Stimulated activated CD4-positive, alpha-beta T cell treated with anti-CD3 and anti-CD28 coated beads, Interleukin-4, amount 100 ng/mL, for 24 hours (primary cell): ENCODE measurements around the gene ITGB4.
"Not testable (repeated sequence)": the region's sequence is repeated elsewhere in the genome, so short reads cannot be mapped to it uniquely, and the experiment has no call there.

Source experiments
- DNase-seq: peaks from one replicate; pipeline ENCODE4 v3.0.0-alpha.2; 2020

Gene ITGB4

GRCh38 chr17:75773808-75774470 is 52.7 kb downstream of the ITGB4 start:
- DNase-seq: no peak

- no peak for DNase-seq
Observed at GRCh38 chr17:75774471-75774990, 53.3 kb downstream of the ITGB4 start.

DNA sequence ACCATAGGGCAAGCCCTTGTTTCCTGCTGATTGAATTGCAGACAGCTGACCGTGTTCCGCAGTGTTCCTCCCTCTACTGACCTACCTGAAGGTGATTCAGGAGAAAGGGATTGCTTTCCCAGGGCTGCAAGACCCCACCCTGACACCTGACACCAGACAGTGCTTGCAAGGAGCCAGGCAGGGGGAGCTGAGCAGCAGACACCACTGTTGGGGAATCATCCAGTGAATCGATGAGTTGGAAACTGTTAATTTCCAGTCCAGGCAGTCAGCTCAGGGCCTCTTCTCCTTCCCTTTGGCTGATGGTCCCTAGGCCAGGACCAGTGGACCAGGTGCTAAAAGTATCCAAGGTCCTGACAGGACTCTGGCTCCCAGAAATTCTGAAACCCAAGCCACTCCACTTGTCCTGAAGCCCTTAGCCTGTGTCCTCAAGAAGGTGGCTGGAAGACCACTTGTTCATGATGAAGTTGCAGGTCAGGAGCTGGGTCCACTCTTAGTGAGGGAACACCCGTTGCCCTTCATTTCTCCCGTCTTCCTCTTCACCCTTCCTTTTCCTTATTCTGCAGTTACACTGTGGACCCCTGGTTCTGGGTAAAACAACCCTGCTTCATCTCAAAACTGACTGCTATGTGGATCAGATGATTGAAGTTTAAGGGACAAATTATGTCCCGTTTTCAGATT is 53.9 kb downstream of the ITGB4 start:
- no peak for DNase-seq

DNA sequence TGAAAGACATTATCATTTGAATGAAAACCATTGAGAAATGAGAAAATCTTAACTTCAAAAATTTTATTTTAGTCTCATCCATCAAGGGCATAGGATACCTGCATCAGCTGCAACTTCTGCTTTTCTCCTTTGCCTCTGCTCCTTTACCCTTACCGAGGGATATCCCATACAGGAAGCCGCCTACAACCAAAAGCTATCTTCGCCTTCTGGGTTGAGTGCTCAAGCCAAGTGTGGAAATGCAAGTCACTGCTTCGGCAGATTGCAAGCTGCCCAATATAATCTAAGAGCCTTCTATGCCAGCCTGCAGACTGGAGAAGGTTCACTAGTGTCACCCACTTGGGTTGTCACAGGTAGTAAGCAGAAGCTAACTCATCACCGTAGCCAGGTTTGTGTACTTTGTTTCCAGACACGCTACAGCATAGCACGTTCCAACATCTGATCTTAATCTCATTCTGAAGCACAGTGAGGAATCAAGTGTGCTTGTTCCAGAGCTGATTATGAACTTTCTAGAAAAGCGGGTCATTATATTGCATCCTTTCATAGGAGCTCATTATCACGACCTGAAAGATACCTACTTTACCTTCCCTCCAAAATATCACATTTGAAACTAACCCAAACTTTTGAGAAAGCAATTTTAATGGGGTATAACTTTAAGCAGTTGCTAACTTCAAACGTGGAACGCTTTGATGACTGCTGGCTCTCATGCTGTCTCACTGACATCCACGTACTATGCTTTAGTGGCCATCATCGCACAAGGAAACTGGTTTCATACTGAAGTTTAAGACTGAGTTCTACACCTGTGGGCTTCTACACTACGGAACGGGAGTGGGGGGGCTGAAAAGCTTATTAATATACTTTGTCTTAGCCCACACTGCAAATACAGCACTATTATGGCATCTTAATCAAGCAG is 55.4 kb downstream of the ITGB4 start:
- peak; percentile 43 for DNase-seq

GRCh38 chr17:75777296-75777922 is 56.1 kb downstream of the ITGB4 start:
- DNase-seq: no peak

GRCh38 chr17:75778066-75778860 is 57.0 kb downstream of the ITGB4 start:
- DNase-seq: not testable (repeated sequence)

DNA sequence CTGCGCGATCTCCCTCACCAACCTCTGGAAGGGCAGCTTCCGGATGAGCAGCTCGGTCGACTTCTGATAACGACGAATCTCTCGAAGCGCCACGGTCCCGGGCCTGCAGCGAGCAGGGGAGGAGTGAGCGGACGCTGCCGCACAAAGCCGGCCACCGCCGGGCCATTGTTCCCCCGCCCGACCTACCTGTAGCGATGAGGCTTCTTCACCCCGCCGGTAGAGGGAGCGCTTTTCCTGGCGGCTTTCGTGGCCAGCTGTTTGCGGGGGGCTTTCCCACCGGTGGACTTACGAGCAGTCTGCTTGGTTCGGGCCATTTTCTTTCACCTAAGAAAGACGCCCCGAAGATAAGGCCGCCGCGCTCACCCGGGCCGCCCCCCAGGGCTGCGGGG is 57.6 kb downstream of the ITGB4 start:
- peak; percentile 76 for DNase-seq

DNA sequence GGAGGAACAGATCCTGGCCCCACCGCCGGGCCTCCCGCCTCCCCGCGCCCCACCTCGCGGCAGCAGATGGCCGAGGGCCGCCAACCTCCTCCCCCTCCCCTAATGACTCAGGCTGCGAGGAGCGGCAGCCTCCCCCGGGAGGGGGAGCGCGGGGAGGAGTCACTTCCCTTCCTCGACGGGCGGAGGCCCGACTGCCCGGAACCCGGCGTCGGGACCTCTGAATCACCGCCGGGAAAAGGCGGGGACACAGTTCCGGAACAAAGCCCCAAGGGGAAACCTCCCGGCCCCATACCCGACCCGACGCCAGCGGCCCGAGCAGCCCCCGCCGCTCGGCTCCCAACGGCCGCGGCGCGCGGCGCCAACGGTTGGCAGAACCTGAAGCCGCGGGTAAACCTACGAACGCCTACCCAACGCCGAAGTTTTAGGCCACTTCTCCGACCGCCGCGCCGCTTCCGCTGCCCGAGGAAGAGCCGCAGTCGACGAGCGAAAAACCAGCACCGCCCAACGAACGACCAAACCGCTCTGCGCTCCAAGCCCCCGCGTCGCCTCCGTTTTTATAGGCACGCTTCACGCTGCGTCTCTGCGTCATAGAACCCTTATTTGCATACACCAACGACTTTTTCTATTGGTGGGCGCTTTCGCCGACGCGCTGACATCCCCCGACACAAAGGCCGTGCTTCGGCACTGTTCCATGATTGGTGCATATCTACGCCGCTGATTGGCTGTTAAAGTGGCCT is 58.2 kb downstream of the ITGB4 start:
- DNase-seq: peak; percentile 94

DNA sequence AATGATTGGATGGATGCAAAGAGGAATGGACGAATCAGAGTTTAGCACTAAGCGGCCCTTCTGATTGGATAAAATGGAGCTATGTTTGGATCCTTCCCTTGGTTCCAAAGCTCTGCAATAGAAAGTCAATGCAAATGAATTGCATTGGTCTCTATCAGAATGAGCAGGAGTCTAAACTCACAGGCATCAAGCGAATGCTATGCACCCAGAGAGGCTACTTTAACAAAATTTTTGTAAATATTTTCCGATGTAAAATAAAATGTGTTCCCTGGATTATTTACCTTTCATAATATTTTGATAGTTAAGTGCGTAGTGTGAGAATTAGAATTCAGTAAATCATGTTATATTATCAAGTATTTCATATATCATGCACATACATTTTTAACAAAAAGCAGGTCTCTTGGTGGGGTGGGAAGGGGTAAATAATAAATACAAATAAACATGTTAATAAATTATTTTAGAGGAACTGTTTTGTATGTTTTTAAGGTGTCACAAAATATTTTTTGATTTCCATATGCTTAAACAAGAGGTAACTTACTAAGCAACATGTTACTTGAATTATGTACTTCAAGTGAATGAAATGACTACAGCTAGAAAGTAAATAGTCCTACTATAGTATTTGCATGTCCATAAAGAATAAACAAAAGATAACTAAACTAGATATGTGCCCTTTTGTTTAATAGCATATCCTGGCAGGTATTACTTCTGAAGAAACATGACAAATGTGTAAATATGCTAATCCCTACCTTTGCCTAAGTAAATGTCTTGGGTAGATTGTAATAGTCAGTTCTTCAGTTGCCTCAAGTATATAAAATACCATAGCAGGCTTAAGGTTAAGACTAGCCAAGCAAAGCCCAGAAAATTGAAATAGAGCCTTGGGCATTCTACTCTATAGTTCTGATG is 59.0 kb downstream of the ITGB4 start:
- no peak for DNase-seq

GRCh38 chr17:75783069-75783783 is 62.0 kb downstream of the ITGB4 start:
- no peak for DNase-seq

- no peak for DNase-seq
Observed at GRCh38 chr17:75783803-75784472, 62.7 kb downstream of the ITGB4 start.

GRCh38 chr17:75784473-75785015 is 63.3 kb downstream of the ITGB4 start, which contains the start of gene UNK:
Gene UNK, plus strand, starts transcription at chr17:75784806. Its CDS starts 75 bp downstream, at chr17:75784881.
- peak; percentile 97 for DNase-seq

DNA sequence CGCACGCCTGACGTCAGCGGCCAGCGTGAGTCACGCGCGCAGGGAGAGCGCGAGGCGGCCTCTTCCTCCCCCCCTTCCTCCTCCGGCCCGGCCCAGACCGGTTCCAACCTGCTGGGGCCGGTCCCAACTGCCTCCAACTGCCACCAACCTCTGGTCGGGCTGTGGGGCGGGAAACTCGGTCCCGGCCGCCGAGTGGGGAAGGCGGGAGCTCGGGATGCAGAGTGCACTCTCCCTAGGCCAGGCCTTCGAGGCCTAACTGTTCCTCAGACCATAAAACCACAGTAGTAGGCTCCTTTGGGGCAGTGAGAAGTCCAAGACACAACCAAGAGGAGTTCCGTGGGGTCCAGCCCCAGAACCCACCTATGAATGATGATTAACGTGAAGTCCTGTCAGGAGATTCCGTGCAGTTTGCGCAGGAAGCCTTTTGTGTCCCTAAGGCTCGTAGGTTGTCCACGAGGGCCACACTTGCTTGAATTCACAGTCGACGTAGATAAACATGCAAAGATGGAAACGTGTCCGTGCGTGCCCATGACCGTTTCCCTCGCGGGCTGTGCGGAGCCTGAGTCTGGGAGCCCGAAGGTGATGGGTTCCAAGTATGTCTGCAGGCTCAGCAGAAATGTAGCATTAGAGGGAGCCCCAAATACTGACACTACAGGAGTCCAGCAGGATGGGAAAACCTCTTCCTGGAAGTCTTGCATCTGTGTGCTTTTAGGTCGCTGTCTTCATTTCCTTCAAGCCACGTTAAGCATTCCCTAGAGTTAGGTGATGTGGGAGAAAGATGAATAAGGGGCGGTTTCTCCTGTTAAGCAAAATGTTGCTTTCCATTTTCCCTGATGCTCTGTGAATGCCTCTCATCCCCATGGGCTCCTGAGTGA is 64.0 kb downstream of the ITGB4 start:
- peak; percentile 91 for DNase-seq

GRCh38 chr17:75791254-75791653 is 70.0 kb downstream of the ITGB4 start:
- no peak for DNase-seq

- no peak for DNase-seq
Observed at GRCh38 chr17:75793460-75793859, 72.2 kb downstream of the ITGB4 start.

DNA sequence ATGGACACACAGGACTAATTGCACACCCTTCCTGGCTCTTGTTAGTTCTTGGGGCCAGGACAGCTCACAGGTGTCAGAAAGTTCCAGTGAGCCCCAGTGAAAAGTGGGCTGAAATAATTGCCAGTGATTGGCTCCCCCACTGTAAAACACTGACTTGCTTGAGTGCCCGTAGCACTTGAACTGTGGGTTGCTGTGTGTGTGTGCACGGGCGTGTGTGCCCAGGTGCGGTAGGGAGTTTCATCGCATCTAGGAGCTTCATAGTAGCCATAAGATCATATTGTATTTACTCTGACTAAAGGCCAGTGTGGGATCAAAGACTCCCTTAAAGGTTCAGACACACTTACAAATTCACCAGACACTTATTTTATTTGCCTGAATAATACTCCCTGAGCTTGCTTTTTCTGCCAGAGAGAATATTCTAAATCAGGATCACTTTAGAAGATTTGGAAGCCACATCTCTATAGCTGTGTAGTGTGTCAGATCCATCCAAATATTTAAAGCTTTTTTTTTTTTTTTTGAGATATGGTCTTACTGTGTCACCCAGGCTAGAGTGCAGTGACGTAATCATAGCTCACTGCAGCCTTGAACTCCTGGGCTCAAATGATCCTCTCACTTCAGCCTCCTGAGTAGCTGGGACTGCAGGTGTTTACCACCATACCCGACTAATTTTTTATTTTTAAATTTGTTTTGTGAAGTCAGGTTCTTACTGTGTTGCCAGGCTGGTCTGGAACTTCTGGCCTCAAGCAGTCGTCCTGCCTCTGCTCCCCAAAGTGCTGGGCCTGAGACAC is 74.8 kb downstream of the ITGB4 start:
- DNase-seq: no peak

GRCh38 chr17:75799402-75799801 is 78.1 kb downstream of the ITGB4 start:
- DNase-seq: no peak
